Measurements from ENCODE around the gene TDP1. TPM values are rescaled to one million over a fixed set of nuclear protein-coding genes. Genes with fewer than 3 reads are reported as not detected.

Gene TDP1
- total and polyA plus RNA-seq, 4 experiments from 2014 or later, result 40.9 to 58.9 (median 48.1) TPM

- no peaks in the 10 kb centered on the region for H3K27me3 ChIP-seq (ENCODE audit: insufficient read depth, low read length)
- peaks cover 12% of the 10 kb centered on the region for H3K36me3 ChIP-seq (ENCODE audit: insufficient read depth, low read length)
- H3K4me1 ChIP-seq (ENCODE audit: insufficient read depth, low read length), result no peaks in the 10 kb centered on the region
- intact Hi-C loops (cut with micrococcal nuclease), result no loop called here
- DNase-seq, result no peak
- Mint-ChIP-seq H3K27me3 (no peaks in the 10 kb centered on the region), H3K9me3 (no peaks in the 10 kb centered on the region), H3K4me1 (no peaks in the 10 kb centered on the region), H3K36me3 (peaks cover 67 to 68% of the 10 kb centered on the region in 2 donors), H3K27ac (no peak overlapping the region), H3K4me3 (no peak overlapping the region)
- H3K9me3 ChIP-seq (ENCODE audit: control insufficient read depth in 1 of 2, low read length in 2 of 2), result no peaks in the 10 kb centered on the region
- H3K4me3 ChIP-seq (ENCODE audit: low read length in 2 of 2), result no peak overlapping the region
- POLR2A ChIA-PET (ENCODE audit: partially characterized antibody), result no interaction called here
- CTCF ChIA-PET (ENCODE audit: partially characterized antibody), result no interaction called here
- no peak overlapping the region for H3K27ac ChIP-seq (ENCODE audit: low read depth, low read length)
Observed at GRCh38 chr14:90042496-90043252, 86.9 kb downstream of the TDP1 start.

GRCh38 chr14:90045616-90046015, 89.9 kb downstream of the TDP1 start:
- intact Hi-C loops (cut with micrococcal nuclease), result no loop called here
- no peaks in the 10 kb centered on the region for H3K4me1 ChIP-seq (ENCODE audit: insufficient read depth, low read length)
- no peaks in the 10 kb centered on the region for H3K27me3 ChIP-seq (ENCODE audit: insufficient read depth, low read length)
- no peak overlapping the region for H3K27ac Mint-ChIP-seq
- H3K4me3 Mint-ChIP-seq, result no peak overlapping the region
- no peaks in the 10 kb centered on the region for H3K9me3 ChIP-seq (ENCODE audit: control insufficient read depth in 1 of 2, low read length in 2 of 2)
- ChIA-PET POLR2A (ENCODE audit: partially characterized antibody) (no interaction called here), CTCF (ENCODE audit: partially characterized antibody) (no interaction called here)
- H3K36me3 Mint-ChIP-seq, result peaks cover 44 to 47% of the 10 kb centered on the region in 2 donors
- H3K27ac ChIP-seq (ENCODE audit: low read depth, low read length), result no peak overlapping the region
- no peak overlapping the region for H3K4me3 ChIP-seq (ENCODE audit: low read length in 2 of 2)
- no peaks in the 10 kb centered on the region for H3K9me3 Mint-ChIP-seq
- DNase-seq, result no peak
- H3K27me3 Mint-ChIP-seq, result no peaks in the 10 kb centered on the region
- H3K4me1 Mint-ChIP-seq, result no peaks in the 10 kb centered on the region
- H3K36me3 ChIP-seq (ENCODE audit: insufficient read depth, low read length), result no peaks in the 10 kb centered on the region

- CTCF ChIA-PET (ENCODE audit: partially characterized antibody), result no interaction called here
Observed at GRCh38 chr14:90049390-90049789, 93.7 kb downstream of the TDP1 start.

GRCh38 chr14:90050271-90050670, 94.5 kb downstream of the TDP1 start:
- H3K9me3 Mint-ChIP-seq, result no peaks in the 10 kb centered on the region
- peaks cover 20 to 21% of the 10 kb centered on the region in 2 donors for H3K27me3 Mint-ChIP-seq
- peaks cover 2 to 5% of the 10 kb centered on the region in 2 donors for H3K36me3 Mint-ChIP-seq
- H3K4me3 Mint-ChIP-seq, result no peak overlapping the region
- no peak overlapping the region for H3K27ac ChIP-seq (ENCODE audit: low read depth, low read length)
- DNase-seq, result no peak
- POLR2A ChIA-PET (ENCODE audit: partially characterized antibody), result no interaction called here
- H3K4me1 ChIP-seq (ENCODE audit: insufficient read depth, low read length), result no peaks in the 10 kb centered on the region
- H3K27ac Mint-ChIP-seq, result no peak overlapping the region
- peaks cover 5% of the 10 kb centered on the region for H3K27me3 ChIP-seq (ENCODE audit: insufficient read depth, low read length)
- H3K4me1 Mint-ChIP-seq, result no peaks in the 10 kb centered on the region
- H3K36me3 ChIP-seq (ENCODE audit: insufficient read depth, low read length), result no peaks in the 10 kb centered on the region
- H3K4me3 ChIP-seq (ENCODE audit: low read length in 2 of 2), result no peak overlapping the region
- intact Hi-C loops (cut with micrococcal nuclease), result no loop called here
- H3K9me3 ChIP-seq (ENCODE audit: control insufficient read depth in 1 of 2, low read length in 2 of 2), result no peaks in the 10 kb centered on the region
- CTCF ChIA-PET (ENCODE audit: partially characterized antibody), result no interaction called here

More at GRCh38 chr14:90049390-90049789, 93.7 kb downstream of the TDP1 start:
- no peak overlapping the region for H3K27ac ChIP-seq (ENCODE audit: low read depth, low read length)
- no peaks in the 10 kb centered on the region for H3K9me3 ChIP-seq (ENCODE audit: control insufficient read depth in 1 of 2, low read length in 2 of 2)
- POLR2A ChIA-PET (ENCODE audit: partially characterized antibody), result no interaction called here
- H3K27me3 Mint-ChIP-seq, result peaks cover 13 to 14% of the 10 kb centered on the region in 2 donors
- no peaks in the 10 kb centered on the region for H3K36me3 ChIP-seq (ENCODE audit: insufficient read depth, low read length)
- no peak overlapping the region for H3K4me3 Mint-ChIP-seq
- no peak for DNase-seq
- H3K27ac Mint-ChIP-seq, result no peak overlapping the region
- intact Hi-C loops (cut with micrococcal nuclease), result no loop called here
- peaks cover 5% of the 10 kb centered on the region for H3K27me3 ChIP-seq (ENCODE audit: insufficient read depth, low read length)
- peaks cover 11 to 14% of the 10 kb centered on the region in 2 donors for H3K36me3 Mint-ChIP-seq
- no peak overlapping the region for H3K4me3 ChIP-seq (ENCODE audit: low read length in 2 of 2)
- H3K4me1 ChIP-seq (ENCODE audit: insufficient read depth, low read length), result no peaks in the 10 kb centered on the region
- H3K9me3 Mint-ChIP-seq, result no peaks in the 10 kb centered on the region
- H3K4me1 Mint-ChIP-seq, result no peaks in the 10 kb centered on the region

- POLR2A ChIA-PET (ENCODE audit: partially characterized antibody), result no interaction called here
Observed at GRCh38 chr14:90053044-90053443, 97.3 kb downstream of the TDP1 start.

GRCh38 chr14:90054803-90055202, 99.1 kb downstream of the TDP1 start:
- Mint-ChIP-seq H3K27me3 (peaks cover 42 to 50% of the 10 kb centered on the region in 2 donors), H3K4me1 (peaks cover 3 to 6% (median 6%) of the 10 kb centered on the region in 4 donors), H3K4me3 (no peak overlapping the region), H3K9me3 (peaks cover 0 to 5% (median 0%) of the 10 kb centered on the region in 8 donors), H3K36me3 (no peaks in the 10 kb centered on the region), H3K27ac (no peak overlapping the region)
- Histone ChIP-seq H3K36me3 (ENCODE audit: insufficient read depth, low read length) (no peaks in the 10 kb centered on the region), H3K27me3 (ENCODE audit: insufficient read depth, low read length) (peaks cover 5% of the 10 kb centered on the region), H3K4me3 (ENCODE audit: low read length in 2 of 2) (no peak overlapping the region), H3K4me1 (ENCODE audit: insufficient read depth, low read length) (peaks cover 2% of the 10 kb centered on the region), H3K9me3 (ENCODE audit: control insufficient read depth in 1 of 2, low read length in 2 of 2) (no peaks in the 10 kb centered on the region), H3K27ac (ENCODE audit: low read depth, low read length) (no peak overlapping the region)
- intact Hi-C loops (cut with micrococcal nuclease), result no loop called here
- POLR2A ChIA-PET (ENCODE audit: partially characterized antibody), result no interaction called here
- CTCF ChIA-PET (ENCODE audit: partially characterized antibody), result no interaction called here
- DNase-seq, result no peak

More at GRCh38 chr14:90053044-90053443, 97.3 kb downstream of the TDP1 start:
- peaks cover 31 to 36% of the 10 kb centered on the region in 2 donors for H3K27me3 Mint-ChIP-seq
- Histone ChIP-seq H3K9me3 (ENCODE audit: control insufficient read depth in 1 of 2, low read length in 2 of 2) (no peaks in the 10 kb centered on the region), H3K36me3 (ENCODE audit: insufficient read depth, low read length) (no peaks in the 10 kb centered on the region), H3K27me3 (ENCODE audit: insufficient read depth, low read length) (peaks cover 5% of the 10 kb centered on the region), H3K4me1 (ENCODE audit: insufficient read depth, low read length) (no peaks in the 10 kb centered on the region), H3K27ac (ENCODE audit: low read depth, low read length) (no peak overlapping the region), H3K4me3 (ENCODE audit: low read length in 2 of 2) (no peak overlapping the region)
- intact Hi-C loops (cut with micrococcal nuclease), result no loop called here
- H3K36me3 Mint-ChIP-seq, result no peaks in the 10 kb centered on the region
- H3K4me3 Mint-ChIP-seq, result no peak overlapping the region
- DNase-seq, result no peak
- CTCF ChIA-PET (ENCODE audit: partially characterized antibody), result no interaction called here
- H3K4me1 Mint-ChIP-seq, result no peaks in the 10 kb centered on the region
- no peak overlapping the region for H3K27ac Mint-ChIP-seq
- no peaks in the 10 kb centered on the region for H3K9me3 Mint-ChIP-seq

- H3K27me3 ChIP-seq (ENCODE audit: insufficient read depth, low read length), result peaks cover 5% of the 10 kb centered on the region
- CTCF ChIA-PET (ENCODE audit: partially characterized antibody), result no interaction called here
- intact Hi-C loops (cut with micrococcal nuclease), result no loop called here
- Mint-ChIP-seq H3K4me1 (peaks cover 3 to 11% (median 9%) of the 10 kb centered on the region in 4 donors), H3K9me3 (peaks cover 0 to 5% (median 0%) of the 10 kb centered on the region in 8 donors), H3K27ac (no peak overlapping the region), H3K36me3 (no peaks in the 10 kb centered on the region), H3K4me3 (no peak overlapping the region), H3K27me3 (peaks cover 41 to 44% of the 10 kb centered on the region in 2 donors)
- no peak overlapping the region for H3K4me3 ChIP-seq (ENCODE audit: low read length in 2 of 2)
- no peaks in the 10 kb centered on the region for H3K36me3 ChIP-seq (ENCODE audit: insufficient read depth, low read length)
- H3K27ac ChIP-seq (ENCODE audit: low read depth, low read length), result no peak overlapping the region
- no peak for DNase-seq
- peaks cover 11% of the 10 kb centered on the region for H3K4me1 ChIP-seq (ENCODE audit: insufficient read depth, low read length)
- POLR2A ChIA-PET (ENCODE audit: partially characterized antibody), result no interaction called here
- no peaks in the 10 kb centered on the region for H3K9me3 ChIP-seq (ENCODE audit: control insufficient read depth in 1 of 2, low read length in 2 of 2)
Observed at GRCh38 chr14:90056826-90057225, 101.1 kb downstream of the TDP1 start.
